ENCODE data around the gene HOXD3. TPM values are rescaled to one million over a fixed set of nuclear protein-coding genes. Genes with fewer than 3 reads are reported as not detected.
A peak's percentile ranks its signal among the peaks of the same experiment; 100 is the strongest.

The HOXD3 gene
- total RNA-seq, 1 donor from 2014 or later, result not detected

- DNase-seq (ENCODE audit: low read depth), result no peak
Measured at GRCh38 chr2:176202491-176202890, 45.4 kb downstream of the HOXD3 start.

- DNase-seq (ENCODE audit: low read depth), result no peak
Measured at GRCh38 chr2:176205126-176205525, 48.0 kb downstream of the HOXD3 start.

DNA sequence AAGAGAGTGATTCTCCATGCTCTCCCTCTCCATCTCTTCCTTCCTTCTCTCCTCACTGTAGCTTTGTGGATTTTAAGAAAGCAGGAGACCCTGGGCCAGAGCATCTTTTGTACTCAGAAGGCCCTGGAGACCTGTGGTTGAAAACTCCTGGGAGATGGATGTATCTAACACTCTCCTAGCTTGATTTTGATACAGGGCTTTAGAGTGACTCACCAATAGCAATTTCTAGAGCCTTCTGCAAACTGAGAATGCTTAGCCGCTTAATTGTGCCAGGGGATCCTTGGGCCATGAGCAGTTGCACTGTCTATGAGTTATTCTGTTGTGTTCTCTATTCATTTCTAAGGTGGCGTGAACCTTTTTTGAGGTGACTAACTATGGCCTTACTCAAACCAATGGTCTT, 49.0 kb downstream of the HOXD3 start:
- DNase-seq (ENCODE audit: low read depth), result no peak

DNA sequence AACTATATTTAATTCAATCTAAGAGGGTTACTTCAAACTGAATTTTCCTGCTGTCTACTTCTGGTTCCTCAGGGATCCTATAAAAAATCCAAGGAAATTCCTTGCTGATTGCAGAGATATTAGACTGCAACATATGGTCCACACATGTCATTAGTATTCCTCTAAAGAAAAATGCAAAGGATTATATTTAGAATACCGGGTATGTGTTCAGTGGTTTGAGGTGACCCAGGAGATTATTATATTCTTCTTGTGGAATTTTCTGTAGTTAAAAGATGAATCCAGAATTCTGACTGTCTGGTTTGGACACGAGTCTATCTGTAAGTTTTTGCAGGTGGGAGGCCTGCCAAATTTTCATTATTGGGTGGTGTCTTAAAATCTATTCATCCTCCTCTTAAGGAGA, 49.6 kb downstream of the HOXD3 start:
- no peak for DNase-seq (ENCODE audit: low read depth)

GRCh38 chr2:176211110-176211509, 54.0 kb downstream of the HOXD3 start:
- DNase-seq (ENCODE audit: low read depth), result no peak

DNA sequence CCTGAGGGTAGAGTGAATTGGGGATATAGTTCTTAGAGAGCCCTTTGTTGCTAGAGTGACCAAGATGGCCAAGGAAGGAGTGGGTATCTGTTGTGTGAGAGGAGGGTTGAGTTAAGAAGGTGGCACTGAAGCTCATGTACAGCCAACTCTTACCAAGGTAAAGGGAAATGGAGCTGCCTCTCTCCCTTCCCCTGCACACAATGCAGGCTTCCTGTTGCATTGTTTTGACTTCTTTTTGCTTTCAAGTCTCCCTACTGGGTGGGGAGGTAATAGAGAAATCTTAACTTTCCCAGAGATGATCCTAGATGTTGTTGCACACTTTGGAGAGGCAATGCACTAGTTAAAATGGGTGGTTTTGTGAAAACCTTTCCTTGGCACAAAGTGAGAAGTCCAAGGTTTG, 55.2 kb downstream of the HOXD3 start:
- no peak for DNase-seq (ENCODE audit: low read depth)

GRCh38 chr2:176213406-176213805, 56.3 kb downstream of the HOXD3 start:
- peak; percentile 30 for DNase-seq (ENCODE audit: low read depth)

MicroRNAs within 50 kb of the gene (microRNA counts, 767-probe panel; counts per million panel counts)
- not detected for microRNA hsa-miR-10b-5p

Small RNA genes within 50 kb of the gene (microRNA-seq; reads per million reads assigned to microRNA genes)
- 206 reads per million, percentile 65 among the genes with 10 or more reads in this experiment for gene MIR10B

Other genes with a start within 250 kb of the HOXD3 start
- gene LNPK, start 155.0 kb upstream of the HOXD3 start, total RNA-seq, result 34.4 and 51.5 TPM in 2 replicates
- gene EVX2, start 73.3 kb upstream of the HOXD3 start, total RNA-seq, result not detected in 2 replicates
- gene HOXD13, start 64.6 kb upstream of the HOXD3 start, total RNA-seq, result not detected in 2 replicates
- not detected in 2 replicates for gene HOXD12, start 57.5 kb upstream of the HOXD3 start, total RNA-seq
- gene HOXD11, start 50.0 kb upstream of the HOXD3 start, total RNA-seq, result not detected in 2 replicates
- not detected in 2 replicates for gene HOXD10, start 40.5 kb upstream of the HOXD3 start, total RNA-seq
- 0.16 and 0.29 TPM in 2 replicates for gene HOXD9, start 34.6 kb upstream of the HOXD3 start, total RNA-seq
- 0.88 and 2.2 TPM in 2 replicates for gene HOXD8, start 27.6 kb upstream of the HOXD3 start, total RNA-seq
- not detected in 2 replicates for gene HOXD4, start 5.8 kb upstream of the HOXD3 start, total RNA-seq
- gene HOXD1, start 31.4 kb downstream of the HOXD3 start, total RNA-seq, result not detected in 2 replicates
- 50.1 and 52.2 TPM in 2 replicates for gene MTX2, start 112.1 kb downstream of the HOXD3 start, total RNA-seq